ENCODE results near the gene ARRDC3.

DNA sequence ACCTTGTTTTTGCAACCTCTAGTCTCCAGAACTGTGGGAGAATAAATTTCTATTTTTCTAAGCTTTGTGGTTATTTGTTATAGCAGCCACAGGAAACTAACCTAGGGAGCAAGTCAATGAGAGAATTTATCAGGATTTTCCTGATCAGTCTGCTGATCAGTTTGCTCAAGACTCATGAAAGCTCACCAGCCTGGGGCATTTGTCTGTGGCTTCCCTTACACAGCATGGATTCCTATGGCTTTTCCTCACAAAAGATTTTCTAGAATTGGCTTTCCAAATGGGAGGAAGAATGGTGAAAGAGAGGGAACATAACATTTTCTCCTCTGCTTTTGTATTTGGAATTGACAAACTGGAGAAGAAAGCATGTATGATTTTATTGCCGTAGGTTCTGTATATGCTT lies 20.2 kb downstream of the ARRDC3 start:
- TF ChIP-seq FOXP2 (optimal IDR thresholded peaks at IDR 0.05; ENCODE audit: borderline replicate concordance, extremely low read depth, extremely low read length, insufficient read depth) (no peak), POLR2AphosphoS5 (IDR thresholded peaks at IDR 0.05; ENCODE audit: low read depth, low read length) (no peak), TAF1 (IDR thresholded peaks at IDR 0.05; ENCODE audit: borderline replicate concordance, insufficient read depth, low read length) (no peak)
- TF ChIP-seq, protein P1, sequence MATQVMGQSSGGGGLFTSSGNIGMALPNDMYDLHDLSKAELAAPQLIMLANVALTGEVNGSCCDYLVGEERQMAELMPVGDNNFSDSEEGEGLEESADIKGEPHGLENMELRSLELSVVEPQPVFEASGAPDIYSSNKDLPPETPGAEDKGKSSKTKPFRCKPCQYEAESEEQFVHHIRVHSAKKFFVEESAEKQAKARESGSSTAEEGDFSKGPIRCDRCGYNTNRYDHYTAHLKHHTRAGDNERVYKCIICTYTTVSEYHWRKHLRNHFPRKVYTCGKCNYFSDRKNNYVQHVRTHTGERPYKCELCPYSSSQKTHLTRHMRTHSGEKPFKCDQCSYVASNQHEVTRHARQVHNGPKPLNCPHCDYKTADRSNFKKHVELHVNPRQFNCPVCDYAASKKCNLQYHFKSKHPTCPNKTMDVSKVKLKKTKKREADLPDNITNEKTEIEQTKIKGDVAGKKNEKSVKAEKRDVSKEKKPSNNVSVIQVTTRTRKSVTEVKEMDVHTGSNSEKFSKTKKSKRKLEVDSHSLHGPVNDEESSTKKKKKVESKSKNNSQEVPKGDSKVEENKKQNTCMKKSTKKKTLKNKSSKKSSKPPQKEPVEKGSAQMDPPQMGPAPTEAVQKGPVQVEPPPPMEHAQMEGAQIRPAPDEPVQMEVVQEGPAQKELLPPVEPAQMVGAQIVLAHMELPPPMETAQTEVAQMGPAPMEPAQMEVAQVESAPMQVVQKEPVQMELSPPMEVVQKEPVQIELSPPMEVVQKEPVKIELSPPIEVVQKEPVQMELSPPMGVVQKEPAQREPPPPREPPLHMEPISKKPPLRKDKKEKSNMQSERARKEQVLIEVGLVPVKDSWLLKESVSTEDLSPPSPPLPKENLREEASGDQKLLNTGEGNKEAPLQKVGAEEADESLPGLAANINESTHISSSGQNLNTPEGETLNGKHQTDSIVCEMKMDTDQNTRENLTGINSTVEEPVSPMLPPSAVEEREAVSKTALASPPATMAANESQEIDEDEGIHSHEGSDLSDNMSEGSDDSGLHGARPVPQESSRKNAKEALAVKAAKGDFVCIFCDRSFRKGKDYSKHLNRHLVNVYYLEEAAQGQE (IDR thresholded peaks at IDR 0.05; ENCODE audit: insufficient read depth in 1 of 2, low read depth in 2 of 2, low read length in 2 of 2) = no peak
